Type B pancreatic cell (in vitro differentiated cells): ENCODE results near the gene FHDC1. TPM values are rescaled to one million over a fixed set of nuclear protein-coding genes. Genes with fewer than 3 reads are reported as not detected.

Experiments
- DNase-seq: peaks from one replicate; pipeline ENCODE4 v3.0.0; 2021; ENCODE audit warnings: mixed read lengths; ENCODE audit not compliant: unreplicated experiment; ENCODE audit errors: extremely low spot score
- H3K27ac Mint-ChIP-seq: 2 replicates; pipeline ENCODE4 v1.8.0; 2021; ENCODE audit warnings: mild to moderate bottlenecking, mixed read lengths
- H3K27me3 Mint-ChIP-seq: 2 replicates; pipeline ENCODE4 v1.8.0; 2021; ENCODE audit warnings: mixed read lengths
- H3K36me3 Mint-ChIP-seq: 2 replicates; pipeline ENCODE4 v1.8.0; 2021; ENCODE audit warnings: mixed read lengths
- H3K4me1 Mint-ChIP-seq: one replicate; pipeline ENCODE4 v1.8.0; 2021; ENCODE audit warnings: mixed read lengths; ENCODE audit not compliant: unreplicated experiment
- H3K4me3 Mint-ChIP-seq: 2 replicates; pipeline ENCODE4 v1.8.0; 2021; ENCODE audit warnings: mild to moderate bottlenecking, mixed read lengths
- H3K9me3 Mint-ChIP-seq: 2 replicates; pipeline ENCODE4 v1.8.0; 2021; ENCODE audit warnings: mixed read lengths
- total RNA-seq: library from RNA; stranded (reverse); gene quantifications from 2 replicates; pipeline ENCODE4 v1.2.1, GENCODE V29; 2021; ENCODE audit warnings: low replicate concordance
- TF ChIP-seq, protein P1 (sequence below): fragments of 200-600 bp; sonication (generic); conservative IDR thresholded peaks from 2 replicates; pipeline ENCODE4 v1.5.0; 2021; ENCODE audit warnings: antibody characterized with exemption, mild to moderate bottlenecking

The FHDC1 gene
- total RNA-seq, 1 donor from 2014 or later: 23.1 TPM

DNA sequence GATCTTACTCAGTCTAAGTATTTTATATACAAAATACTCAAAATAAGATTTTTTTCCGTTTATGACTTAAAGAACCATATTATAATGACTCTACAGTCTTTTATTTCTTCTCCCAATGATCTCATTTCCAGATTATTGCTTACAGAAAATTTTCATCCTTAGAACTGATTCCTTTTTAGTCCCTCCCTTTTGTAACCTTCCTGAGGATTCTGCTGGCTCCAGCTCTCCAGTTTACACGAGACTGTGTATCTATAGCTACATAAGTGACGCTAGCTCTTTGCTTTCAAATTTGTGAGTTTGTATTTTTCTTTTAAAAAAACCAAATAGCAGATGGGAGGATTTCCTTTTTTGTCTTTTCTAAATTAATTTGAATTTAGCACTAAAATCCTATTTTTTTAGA lies 24.0 kb downstream of the FHDC1 start:
- TF ChIP-seq, protein P1, sequence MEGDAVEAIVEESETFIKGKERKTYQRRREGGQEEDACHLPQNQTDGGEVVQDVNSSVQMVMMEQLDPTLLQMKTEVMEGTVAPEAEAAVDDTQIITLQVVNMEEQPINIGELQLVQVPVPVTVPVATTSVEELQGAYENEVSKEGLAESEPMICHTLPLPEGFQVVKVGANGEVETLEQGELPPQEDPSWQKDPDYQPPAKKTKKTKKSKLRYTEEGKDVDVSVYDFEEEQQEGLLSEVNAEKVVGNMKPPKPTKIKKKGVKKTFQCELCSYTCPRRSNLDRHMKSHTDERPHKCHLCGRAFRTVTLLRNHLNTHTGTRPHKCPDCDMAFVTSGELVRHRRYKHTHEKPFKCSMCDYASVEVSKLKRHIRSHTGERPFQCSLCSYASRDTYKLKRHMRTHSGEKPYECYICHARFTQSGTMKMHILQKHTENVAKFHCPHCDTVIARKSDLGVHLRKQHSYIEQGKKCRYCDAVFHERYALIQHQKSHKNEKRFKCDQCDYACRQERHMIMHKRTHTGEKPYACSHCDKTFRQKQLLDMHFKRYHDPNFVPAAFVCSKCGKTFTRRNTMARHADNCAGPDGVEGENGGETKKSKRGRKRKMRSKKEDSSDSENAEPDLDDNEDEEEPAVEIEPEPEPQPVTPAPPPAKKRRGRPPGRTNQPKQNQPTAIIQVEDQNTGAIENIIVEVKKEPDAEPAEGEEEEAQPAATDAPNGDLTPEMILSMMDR: no peak
- H3K4me3 Mint-ChIP-seq: no peak overlapping the region
- no peaks in the 10 kb centered on the region for H3K27me3 Mint-ChIP-seq

DNA sequence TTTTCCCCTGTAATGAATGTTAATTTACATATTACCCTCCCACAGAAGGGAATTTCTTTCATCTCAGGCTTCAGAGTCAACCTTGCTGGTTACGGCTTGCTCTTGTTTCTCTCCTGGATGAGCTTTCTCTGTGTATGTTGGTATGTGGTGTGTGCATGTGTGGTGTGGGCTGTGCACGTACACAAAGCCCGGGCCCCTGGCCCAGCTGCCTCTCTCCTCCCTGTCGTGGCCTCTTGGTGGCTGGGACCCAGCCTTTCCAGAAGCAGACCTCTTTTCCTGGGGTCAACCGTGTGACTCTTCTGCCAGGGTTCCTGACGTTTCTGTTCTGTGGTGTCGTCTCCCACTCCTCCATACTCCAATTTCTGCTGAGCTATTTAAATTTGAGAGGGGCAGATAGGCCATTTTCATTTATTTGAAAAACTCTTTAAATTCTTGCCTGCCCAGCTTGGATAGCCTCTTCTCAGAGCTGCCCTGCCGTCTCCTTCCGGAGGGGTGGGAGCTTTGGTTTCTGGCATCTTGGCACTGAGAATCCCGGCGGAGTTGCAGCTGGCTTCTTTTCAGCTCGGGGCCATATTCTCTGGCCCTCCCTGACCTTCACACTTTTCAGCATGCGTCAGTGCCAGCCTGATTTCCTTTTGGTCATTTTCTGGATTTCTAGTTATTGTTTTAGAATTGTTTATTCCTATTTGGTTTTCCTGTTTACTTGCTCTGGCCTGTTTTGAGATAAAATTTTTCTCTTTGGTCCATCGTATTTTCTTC lies 25.1 kb downstream of the FHDC1 start:
- no peaks in the 10 kb centered on the region for H3K9me3 Mint-ChIP-seq
- peaks cover 31% of the 10 kb centered on the region for H3K4me1 Mint-ChIP-seq
- H3K36me3 Mint-ChIP-seq: peaks cover 11% of the 10 kb centered on the region
- TF ChIP-seq, protein P1: no peak
- DNase-seq: no peak
- no peaks in the 10 kb centered on the region for H3K27me3 Mint-ChIP-seq
- H3K27ac Mint-ChIP-seq: peak overlapping the region; percentile 2
- no peak overlapping the region for H3K4me3 Mint-ChIP-seq

More for the DNA sequence above, 24.0 kb downstream of the FHDC1 start:
- no peak overlapping the region for H3K27ac Mint-ChIP-seq
- no peaks in the 10 kb centered on the region for H3K9me3 Mint-ChIP-seq
- peaks cover 34% of the 10 kb centered on the region for H3K4me1 Mint-ChIP-seq
- peaks cover 17% of the 10 kb centered on the region for H3K36me3 Mint-ChIP-seq
- no peak for DNase-seq

DNA sequence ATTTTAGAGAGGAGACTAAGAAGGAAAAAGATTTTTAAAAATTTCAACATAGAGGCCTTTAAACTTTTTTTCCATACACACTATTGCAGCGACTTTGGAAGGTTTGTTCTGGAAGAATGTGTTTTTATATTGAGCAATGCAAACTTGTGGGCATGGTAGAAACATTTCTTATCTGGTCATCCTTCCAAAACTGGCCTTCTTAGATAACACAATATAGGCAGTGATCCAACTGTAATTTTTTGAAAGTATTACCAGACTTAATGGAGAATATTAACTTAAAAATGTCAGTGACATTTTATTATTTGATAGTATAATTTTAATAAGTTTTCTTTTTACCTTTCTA lies 25.6 kb downstream of the FHDC1 start:
- Mint-ChIP-seq H3K27me3 (no peaks in the 10 kb centered on the region), H3K9me3 (no peaks in the 10 kb centered on the region), H3K4me3 (no peak overlapping the region), H3K36me3 (peaks cover 10% of the 10 kb centered on the region), H3K4me1 (peaks cover 30% of the 10 kb centered on the region), H3K27ac (peak overlapping the region; percentile 2)
- DNase-seq: no peak
- TF ChIP-seq, protein P1: no peak

DNA sequence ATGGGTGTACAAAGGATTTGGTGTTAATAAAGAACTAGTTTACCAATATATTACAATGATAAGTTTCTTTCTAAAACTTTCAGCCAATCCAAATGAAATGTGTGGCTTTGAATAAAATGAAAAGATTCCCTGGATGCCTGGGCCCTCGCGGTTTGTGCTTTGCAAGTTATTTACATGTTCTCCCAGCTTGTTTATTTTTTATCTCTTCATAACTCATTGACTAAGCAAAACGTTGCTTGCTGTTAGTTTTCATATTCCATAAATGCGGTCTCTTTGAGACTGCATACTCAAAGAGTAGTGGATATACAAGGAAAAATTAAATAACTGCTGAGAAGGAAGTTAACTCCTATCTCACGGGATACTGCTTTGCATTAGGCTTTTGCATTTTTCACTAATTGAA lies 26.0 kb downstream of the FHDC1 start:
- DNase-seq: no peak
- Mint-ChIP-seq H3K4me3 (no peak overlapping the region), H3K4me1 (peaks cover 28% of the 10 kb centered on the region), H3K27me3 (no peaks in the 10 kb centered on the region), H3K36me3 (peaks cover 10% of the 10 kb centered on the region), H3K27ac (no peak overlapping the region), H3K9me3 (no peaks in the 10 kb centered on the region)
- TF ChIP-seq, protein P1: no peak

DNA sequence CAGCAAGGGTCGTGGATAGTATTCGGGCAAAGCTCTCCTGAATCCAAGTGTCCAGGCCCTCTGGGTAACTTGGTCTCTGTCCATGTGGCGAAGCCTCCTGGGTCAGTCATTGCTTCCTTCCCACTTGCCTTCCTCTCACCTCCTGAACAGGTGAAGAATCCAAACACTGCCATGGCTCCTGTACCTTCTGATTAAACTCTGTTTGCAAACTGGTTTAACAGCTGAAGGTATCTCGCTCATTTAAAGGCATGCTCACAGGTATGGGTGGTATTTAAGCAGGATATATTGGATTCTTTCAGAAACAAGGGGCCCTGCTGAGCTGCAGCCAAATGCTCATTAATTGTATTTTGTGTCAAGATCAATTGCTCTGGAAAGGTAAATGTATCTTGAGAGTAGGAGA lies 28.2 kb downstream of the FHDC1 start:
- Mint-ChIP-seq H3K4me1 (peaks cover 24% of the 10 kb centered on the region), H3K9me3 (no peaks in the 10 kb centered on the region), H3K27me3 (no peaks in the 10 kb centered on the region), H3K4me3 (peak overlapping the region; percentile 75), H3K27ac (peak overlapping the region; percentile 92), H3K36me3 (peaks cover 16% of the 10 kb centered on the region)
- TF ChIP-seq, protein P1: no peak
- DNase-seq: no peak
